ENCODE results near the gene MTERF4. TPM values are rescaled to one million over a fixed set of nuclear protein-coding genes. Genes with fewer than 3 reads are reported as not detected.

MTERF4 gene
- total and polyA plus RNA-seq, 2 of the 8 experiments (the other 6 are each of a cell fraction or from before 2014, with no cell fraction given) = 25.9 to 28.5 TPM

DNA sequence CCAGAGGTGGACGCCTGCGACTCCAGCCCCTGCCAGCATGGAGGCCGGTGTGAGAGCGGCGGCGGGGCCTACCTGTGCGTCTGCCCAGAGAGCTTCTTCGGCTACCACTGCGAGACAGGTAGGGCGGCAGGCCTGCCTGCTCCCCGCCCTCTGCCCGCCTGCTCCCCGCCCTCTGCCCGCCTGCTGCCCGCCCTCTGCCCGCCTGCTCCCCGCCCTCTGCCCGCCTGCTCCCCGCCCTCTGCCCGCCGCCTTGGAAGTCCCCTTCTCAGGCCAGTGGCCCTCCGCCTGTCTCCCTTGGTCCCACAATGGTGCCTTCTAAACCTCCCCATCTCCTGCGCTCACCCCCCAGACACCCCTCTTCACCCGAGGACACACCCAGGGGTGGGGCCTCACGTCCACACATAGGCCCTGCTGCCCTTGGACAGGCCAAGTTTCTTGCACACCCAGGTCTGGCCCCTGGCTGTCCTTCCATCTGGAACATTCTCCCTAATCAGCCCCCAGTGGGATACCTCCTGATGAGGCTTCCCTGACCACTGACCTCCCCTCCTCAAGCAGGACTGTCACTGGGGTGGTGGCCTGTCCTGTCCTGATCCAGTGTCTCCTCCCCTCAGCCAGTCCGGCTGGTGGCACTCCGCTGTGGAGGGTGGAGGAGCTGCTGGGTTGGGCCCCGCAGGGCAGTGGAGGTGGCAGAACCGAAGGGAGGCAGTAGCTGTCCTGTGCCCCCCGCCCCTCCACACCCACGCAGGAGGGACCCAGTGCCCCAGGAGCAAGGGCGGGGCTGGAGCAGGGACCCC, 37.9 kb downstream of the MTERF4 start (continued):
- TF ChIP-seq PHF8 (conservative IDR thresholded peaks at IDR 0.05; ENCODE audit: low read depth, low read length) = no peak
- TF ChIP-seq BRCA1 (IDR thresholded peaks at IDR 0.05; ENCODE audit: low read depth, low read length) = no peak
- TF ChIP-seq HDAC2 (IDR thresholded peaks at IDR 0.05; ENCODE audit: borderline replicate concordance in 1 of 2, low read depth in 2 of 2, low read length in 2 of 2) = no peak

All from H1 (cell line).